BJ (cell line): ENCODE data around the gene ACAD9. TPM values are rescaled to one million over a fixed set of nuclear protein-coding genes. Genes with fewer than 3 reads are reported as not detected.

Experiments used
- CTCF ChIA-PET: fragments of 350-600 bp; formaldehyde crosslinking; extraction: SDS; loops from one replicate; lab custom pipeline; 2021; ENCODE audit warnings: antibody characterized with exemption, inconsistent platforms; lab: Yijun Ruan, JAX
- POLR2A ChIA-PET: fragments of 300-600 bp; sonication (Branson Sonifier 250); formaldehyde crosslinking; extraction: SDS; loops from one replicate; lab custom pipeline; 2021; ENCODE audit warnings: antibody characterized with exemption; lab: Charles Lee
- DNase-seq: peaks from one replicate; pipeline ENCODE4 v3.0.0-alpha.2; 2011; ENCODE audit warnings: low read depth
- H3K27me3 ChIP-seq: 2 replicates; pipeline ENCODE4 v1.6.0; 2011; ENCODE audit warnings: low read length; ENCODE audit not compliant: control insufficient read depth, insufficient read depth
- H3K36me3 ChIP-seq: 2 replicates; pipeline ENCODE4 v1.5.1; 2011; ENCODE audit warnings: low read length; ENCODE audit not compliant: control insufficient read depth, insufficient read depth
- H3K4me3 ChIP-seq: 2 replicates; pipeline ENCODE4 v1.5.1; 2011; ENCODE audit warnings: low read depth, mild to moderate bottlenecking, control low read depth, low read length
- polyA plus RNA-seq: library from polyadenylated mRNA; depleted of rRNA; stranded (reverse); fragments of >200 nt; gene quantifications from 2 replicates; pipeline ENCODE4 v1.2.3, GENCODE V29; 2011
- TF ChIP-seq, protein P1 (sequence below): IDR thresholded peaks from 2 replicates; pipeline ENCODE4 v1.5.1; 2011; ENCODE audit warnings: low read depth, mild to moderate bottlenecking, control low read depth, inconsistent platforms, low read length, moderate library complexity; ENCODE audit not compliant: insufficient read depth

The ACAD9 gene
- polyA plus RNA-seq, 1 experiment: 48.5 TPM

- Histone ChIP-seq H3K27me3 (peaks cover 12% of the 10 kb centered on the region), H3K4me3 (no peak overlapping the region), H3K36me3 (no peaks in the 10 kb centered on the region)
- no peak for DNase-seq
- CTCF ChIA-PET: no interaction called here
- POLR2A ChIA-PET: no interaction called here
- TF ChIP-seq, protein P1, sequence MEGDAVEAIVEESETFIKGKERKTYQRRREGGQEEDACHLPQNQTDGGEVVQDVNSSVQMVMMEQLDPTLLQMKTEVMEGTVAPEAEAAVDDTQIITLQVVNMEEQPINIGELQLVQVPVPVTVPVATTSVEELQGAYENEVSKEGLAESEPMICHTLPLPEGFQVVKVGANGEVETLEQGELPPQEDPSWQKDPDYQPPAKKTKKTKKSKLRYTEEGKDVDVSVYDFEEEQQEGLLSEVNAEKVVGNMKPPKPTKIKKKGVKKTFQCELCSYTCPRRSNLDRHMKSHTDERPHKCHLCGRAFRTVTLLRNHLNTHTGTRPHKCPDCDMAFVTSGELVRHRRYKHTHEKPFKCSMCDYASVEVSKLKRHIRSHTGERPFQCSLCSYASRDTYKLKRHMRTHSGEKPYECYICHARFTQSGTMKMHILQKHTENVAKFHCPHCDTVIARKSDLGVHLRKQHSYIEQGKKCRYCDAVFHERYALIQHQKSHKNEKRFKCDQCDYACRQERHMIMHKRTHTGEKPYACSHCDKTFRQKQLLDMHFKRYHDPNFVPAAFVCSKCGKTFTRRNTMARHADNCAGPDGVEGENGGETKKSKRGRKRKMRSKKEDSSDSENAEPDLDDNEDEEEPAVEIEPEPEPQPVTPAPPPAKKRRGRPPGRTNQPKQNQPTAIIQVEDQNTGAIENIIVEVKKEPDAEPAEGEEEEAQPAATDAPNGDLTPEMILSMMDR: no peak
Measured at GRCh38 chr3:128932516-128933212, 53.2 kb downstream of the ACAD9 start.

DNA sequence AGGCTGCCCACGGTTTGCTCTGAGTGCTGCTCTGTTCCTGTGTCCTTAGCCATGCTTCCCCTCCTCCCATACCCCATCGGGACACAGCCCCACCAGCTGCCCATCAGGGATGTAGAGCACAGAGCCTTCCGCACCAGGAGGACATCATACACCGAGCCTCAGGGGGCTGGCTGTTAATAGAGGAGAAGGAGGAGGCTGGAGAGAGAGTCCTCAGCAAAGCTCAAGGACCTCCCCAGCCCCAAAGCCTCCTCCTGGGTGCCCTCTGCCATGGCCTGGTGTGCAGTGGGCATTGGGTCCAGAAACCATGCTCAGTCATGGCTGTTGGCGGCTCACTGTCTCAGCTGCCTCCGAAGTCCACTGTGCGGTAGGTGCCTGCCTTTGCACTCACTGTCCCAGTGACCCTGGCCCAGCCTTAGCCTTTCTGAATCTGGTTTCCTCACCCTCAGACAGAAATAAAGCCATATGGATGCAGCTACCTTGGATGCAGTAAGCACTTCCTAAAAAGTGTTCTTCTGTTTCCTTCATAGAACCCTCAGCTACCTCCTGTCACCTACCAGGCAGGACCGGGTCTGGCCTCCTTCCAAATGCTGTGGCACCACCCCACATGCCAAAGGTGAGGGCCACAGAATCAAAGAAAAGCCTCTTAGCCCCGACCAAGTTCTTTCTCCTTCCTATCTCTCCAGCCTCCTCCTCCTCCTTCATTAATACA, 53.9 kb downstream of the ACAD9 start:
- TF ChIP-seq, protein P1: no peak
- H3K27me3 ChIP-seq: peaks cover 12% of the 10 kb centered on the region
- ChIA-PET CTCF (no interaction called here), POLR2A (no interaction called here)
- no peaks in the 10 kb centered on the region for H3K36me3 ChIP-seq
- DNase-seq: no peak
- no peak overlapping the region for H3K4me3 ChIP-seq

DNA sequence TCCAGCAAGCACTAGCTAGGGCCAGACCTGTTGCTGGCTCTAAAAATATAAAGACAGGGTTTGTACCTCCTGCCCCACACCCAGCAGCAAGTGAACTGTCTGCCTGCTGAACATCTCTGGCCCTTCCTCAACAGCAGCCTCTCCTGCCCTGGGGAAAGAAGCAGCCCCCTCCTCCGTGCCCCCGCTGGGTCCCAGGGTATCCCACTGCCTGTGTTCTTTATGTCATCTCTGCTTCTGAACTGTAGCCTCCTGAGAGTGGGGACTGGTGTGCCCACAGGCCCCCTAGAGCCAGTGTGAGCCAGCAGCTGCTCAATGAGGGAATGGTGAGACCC, 54.5 kb downstream of the ACAD9 start:
- no peaks in the 10 kb centered on the region for H3K36me3 ChIP-seq
- H3K4me3 ChIP-seq: no peak overlapping the region
- DNase-seq: no peak
- TF ChIP-seq, protein P1: no peak
- peaks cover 12% of the 10 kb centered on the region for H3K27me3 ChIP-seq
- POLR2A ChIA-PET: no interaction called here
- CTCF ChIA-PET: no interaction called here

GRCh38 chr3:128935922-128936321, 56.5 kb downstream of the ACAD9 start:
- Histone ChIP-seq H3K4me3 (no peak overlapping the region), H3K27me3 (peaks cover 12% of the 10 kb centered on the region), H3K36me3 (no peaks in the 10 kb centered on the region)
- POLR2A ChIA-PET: no interaction called here
- no peak for DNase-seq
- TF ChIP-seq, protein P1: no peak
- CTCF ChIA-PET: no interaction called here

- H3K4me3 ChIP-seq: no peak overlapping the region
- ChIA-PET POLR2A (no interaction called here), CTCF (no interaction called here)
- H3K36me3 ChIP-seq: no peaks in the 10 kb centered on the region
- TF ChIP-seq, protein P1: no peak
- H3K27me3 ChIP-seq: peaks cover 12% of the 10 kb centered on the region
- DNase-seq: no peak
Measured at GRCh38 chr3:128936341-128936740, 56.9 kb downstream of the ACAD9 start.
